T-helper 1 cell treated with Interleukin-12 subunit alpha and Interleukin-12 subunit beta and Interleukin-4 antibody, amounts not matched to agents 30 ng/mL and 1 ng/mL, for 36 hours (primary cell): ENCODE measurements around the gene CELSR1. TPM values are rescaled to one million over a fixed set of nuclear protein-coding genes. Genes with fewer than 3 reads are reported as not detected.

ENCODE experiments used
- intact Hi-C: fragments of 100-400 bp; cut with micrococcal nuclease; formaldehyde crosslinking; loops from one replicate; pipeline ENCODE4 v1.15.1; 2024
- total RNA-seq: library from RNA; stranded (reverse); gene quantifications from 2 replicates; pipeline ENCODE4 v1.2.3, GENCODE V29; 2022

The CELSR1 gene
- total RNA-seq, 1 donor from 2014 or later = 0.47 TPM

DNA sequence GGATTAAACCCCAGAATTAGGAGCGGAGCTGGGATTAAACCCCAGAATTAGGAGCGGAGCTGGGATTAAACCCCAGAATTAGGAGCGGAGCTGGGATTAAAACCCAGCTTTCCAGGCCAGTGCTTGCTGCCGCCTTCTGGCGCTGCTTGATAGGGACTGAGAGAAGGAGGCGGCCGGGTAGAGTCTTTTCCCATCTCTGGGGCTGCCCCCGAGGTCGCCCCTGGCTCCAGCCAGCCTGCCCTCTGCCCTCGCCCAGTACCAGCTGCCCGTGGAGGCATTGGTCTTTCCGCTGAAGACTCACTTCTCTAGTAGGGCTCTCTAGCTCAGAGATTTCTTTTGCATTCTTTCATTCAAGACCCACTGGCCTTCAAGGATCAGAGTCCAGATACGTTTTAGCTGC lies 196.7 kb downstream of the CELSR1 start:
- intact Hi-C loops = no loop called here

DNA sequence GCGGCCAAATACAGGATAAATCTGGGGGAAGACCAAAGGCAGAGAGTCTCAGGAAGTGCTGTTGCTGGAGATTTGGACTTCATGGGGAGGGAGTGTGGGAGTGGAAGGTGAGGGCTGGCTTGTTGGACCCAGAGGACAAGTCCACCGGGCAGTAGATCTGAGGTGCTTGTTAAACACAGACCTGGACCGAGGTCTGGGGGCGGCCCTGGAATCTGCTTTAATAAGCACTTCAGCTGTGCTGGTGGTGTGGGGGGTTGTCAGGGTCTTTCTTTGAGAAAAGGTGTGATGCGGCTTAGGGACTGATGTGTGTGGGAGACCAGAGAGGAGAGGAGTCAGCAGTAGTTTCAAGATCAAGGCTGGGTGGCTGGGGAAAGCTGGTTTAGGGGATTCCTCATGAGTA lies 197.5 kb downstream of the CELSR1 start:
- intact Hi-C loops = no loop called here

DNA sequence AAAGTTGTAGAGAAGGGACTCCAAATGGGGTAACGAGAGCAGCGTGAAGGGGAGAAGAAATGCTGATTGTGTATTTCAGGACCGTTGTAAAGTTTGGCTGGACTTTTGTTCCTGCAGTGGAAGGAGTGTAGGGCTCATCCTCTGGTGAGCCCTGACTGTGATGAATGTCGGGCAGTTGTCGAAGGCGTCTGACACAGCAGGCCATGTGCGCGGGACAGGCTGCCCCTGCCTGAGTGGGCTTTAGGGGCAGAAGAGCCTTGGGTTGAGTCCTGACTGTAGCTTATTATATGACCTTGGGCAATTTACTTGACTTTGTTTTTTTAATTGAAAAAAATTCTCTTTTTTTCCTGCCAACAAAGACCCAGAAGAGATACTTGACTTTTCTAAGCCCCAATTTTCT lies 198.8 kb downstream of the CELSR1 start:
- intact Hi-C loops = no loop called here

DNA sequence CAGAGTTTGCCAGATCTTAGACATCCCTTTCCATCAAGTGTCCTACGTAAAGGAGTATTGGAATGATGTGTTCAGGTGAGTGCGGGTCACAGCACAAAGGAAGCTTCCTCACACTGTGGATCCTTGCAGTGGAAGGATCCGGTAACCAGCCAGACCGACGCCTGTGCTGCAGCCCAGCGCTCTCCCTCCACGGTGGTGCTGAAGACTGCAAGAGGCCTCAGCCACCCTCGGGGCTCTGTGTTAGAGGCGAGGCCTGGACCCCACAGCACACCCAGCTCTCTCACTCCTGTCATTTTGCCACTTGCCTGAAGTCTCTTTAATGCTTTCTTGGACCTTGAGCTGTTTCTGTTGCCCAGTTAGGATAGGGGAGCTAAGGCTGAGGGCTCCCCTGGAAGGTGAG lies 199.6 kb downstream of the CELSR1 start:
- intact Hi-C loops = no loop called here

DNA sequence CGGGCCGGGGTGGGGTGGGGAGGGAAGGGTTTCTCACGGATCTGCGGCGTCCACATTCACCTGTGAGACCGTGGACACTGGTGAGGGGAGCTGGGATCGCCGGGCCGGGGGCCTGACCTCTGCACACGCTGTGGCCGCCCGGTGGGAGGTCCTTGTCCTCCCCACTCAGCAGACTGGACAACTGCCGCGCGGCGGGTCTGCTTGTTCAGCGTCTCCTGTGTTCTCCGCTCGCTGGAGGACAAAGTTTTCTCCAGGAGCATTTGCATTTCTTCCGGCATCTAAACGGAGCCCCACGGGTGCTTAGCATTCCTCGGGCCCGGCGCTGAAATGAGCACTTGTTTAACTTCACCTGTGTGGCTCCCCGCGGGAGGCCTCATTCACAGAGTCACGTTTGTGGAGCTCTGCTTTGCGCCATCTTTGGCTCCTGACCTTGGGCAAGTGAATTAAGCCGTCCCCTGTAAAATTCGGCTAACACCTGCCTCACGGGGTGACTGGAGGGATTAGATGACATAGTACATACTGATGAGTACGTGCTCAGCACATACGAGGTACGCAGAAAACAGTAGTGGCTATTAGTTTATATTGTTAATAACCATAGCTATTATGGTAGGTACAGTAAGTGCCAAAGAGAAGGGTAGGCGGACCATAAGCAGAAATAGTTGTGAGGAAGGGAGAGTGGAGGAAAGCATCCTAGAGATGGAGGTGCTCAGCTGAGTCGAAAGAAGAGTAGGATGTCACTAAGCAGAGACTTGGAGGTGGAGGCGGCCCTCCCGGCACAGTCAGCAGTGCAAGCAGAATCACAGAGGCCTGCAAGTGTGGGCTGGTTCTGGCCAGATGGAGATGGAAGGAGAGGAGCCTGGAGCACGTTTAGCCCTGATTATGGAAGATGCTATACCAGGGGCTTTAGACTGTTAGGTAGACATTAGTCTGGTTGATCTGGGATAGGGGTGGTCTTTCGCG lies 201.0 kb downstream of the CELSR1 start:
- intact Hi-C loops = no loop called here

DNA sequence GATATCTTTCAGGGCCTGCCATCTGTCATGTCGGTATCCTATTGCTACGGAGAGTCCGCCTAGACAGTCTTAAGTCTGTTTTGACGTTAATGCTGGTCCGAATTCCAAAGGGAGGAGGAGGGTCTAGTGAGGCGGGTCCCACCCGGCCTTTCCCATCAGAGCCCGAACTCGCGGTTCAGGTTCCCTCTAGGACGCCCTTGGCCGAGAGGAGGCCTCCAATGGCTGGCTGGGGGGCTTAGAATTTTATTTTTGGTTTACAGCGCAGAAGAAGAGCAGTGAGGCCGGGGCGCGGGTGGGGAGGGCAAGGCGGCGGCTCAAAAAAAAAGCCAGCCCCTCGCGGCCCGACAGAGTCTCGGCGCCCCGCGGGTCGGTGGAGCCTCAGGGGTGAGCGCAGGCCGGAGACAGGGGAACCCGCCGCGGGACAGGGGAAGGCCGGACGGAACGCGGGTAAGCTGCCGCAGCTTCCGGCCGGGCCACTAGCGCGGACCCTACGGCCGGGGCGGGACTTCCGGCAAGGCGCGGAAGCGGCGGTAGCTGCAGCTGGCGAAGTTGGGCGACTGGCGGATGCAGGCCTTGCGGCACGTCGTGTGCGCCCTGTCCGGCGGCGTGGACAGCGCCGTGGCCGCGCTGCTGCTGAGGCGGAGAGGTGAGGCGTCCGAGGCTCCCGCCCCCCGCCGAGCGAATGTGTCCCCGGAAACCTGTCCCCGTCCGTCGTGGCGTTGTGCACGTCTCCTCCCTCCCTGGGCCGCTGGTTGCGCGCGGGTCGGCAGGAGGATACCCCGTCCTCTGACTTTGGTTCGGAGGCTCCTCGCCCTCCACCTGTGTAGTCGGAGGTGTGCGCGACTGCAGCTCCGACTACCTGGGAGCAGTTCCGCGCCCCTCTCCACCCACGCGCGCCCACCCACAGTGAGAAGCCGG lies 202.0 kb downstream of the CELSR1 start, which contains the start of gene TRMU:
Gene TRMU, plus strand, starts transcription at position 514 of the 918 bp plus-strand sequence. Its CDS starts 51 bp downstream, at position 565.
- intact Hi-C loops = loop anchor here (1.0 kb wide), 1 partner anchor 39 kb away; the partner anchor contains the start of gene GTSE1

DNA sequence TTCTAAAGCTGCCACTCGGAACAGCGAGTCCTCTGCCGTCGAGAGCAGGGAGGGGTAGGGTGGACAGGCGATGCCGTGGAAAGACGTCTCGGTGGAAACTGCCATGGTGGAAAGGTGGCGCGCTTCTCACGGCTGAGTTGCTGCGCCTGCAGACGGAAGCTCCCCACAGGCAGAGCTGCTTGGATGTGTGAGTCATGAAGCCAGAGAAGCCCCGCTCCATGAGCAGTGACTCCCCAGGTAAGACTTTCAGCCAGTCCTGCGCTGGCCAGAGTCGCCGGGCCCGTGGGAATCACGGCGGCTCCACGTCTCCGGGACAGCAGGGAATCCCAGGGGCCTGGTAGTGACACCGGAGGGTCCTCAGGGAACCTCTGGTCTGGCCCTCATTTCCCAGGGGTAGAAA lies 205.9 kb downstream of the CELSR1 start:
- intact Hi-C loops = no loop called here

DNA sequence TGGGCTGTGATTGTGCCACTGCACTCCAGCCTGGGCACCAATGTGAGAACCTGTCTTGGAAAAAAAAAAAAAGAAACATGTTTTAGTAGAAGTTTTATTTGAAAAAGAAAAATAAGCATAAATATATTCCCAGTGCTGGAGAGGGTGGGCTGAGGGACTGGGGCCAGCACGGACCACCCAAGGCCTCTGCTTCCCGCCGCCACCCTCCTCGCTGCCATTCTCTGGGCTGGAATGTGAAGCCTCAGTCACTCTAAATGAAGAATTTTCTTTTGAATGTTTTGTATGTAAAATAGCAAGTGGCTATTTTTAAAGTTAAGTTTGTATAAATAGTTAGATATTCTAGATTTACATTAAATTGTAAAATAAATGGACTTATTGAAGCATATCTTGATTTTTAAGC lies 207.0 kb downstream of the CELSR1 start:
- intact Hi-C loops = no loop called here

DNA sequence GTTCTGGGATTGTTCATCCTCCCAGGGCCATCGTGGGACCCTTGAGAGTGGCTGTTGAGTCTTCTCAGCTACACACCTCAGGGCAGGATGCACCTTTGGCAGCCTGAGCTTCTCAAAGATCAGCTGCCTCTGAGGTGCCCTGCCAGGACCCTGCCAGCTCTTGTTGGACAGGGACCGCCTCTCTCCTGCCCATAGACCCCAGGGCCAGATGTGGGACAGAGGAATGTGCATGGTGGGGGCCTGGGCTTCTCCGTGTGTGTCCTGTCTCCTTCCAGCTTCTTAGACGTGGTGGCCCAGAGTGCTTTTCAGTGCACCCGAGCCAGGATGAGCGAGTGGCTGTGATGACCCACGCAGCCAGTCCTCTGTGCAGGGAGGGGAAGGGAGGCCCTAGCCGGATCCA lies 207.8 kb downstream of the CELSR1 start:
- intact Hi-C loops = no loop called here

DNA sequence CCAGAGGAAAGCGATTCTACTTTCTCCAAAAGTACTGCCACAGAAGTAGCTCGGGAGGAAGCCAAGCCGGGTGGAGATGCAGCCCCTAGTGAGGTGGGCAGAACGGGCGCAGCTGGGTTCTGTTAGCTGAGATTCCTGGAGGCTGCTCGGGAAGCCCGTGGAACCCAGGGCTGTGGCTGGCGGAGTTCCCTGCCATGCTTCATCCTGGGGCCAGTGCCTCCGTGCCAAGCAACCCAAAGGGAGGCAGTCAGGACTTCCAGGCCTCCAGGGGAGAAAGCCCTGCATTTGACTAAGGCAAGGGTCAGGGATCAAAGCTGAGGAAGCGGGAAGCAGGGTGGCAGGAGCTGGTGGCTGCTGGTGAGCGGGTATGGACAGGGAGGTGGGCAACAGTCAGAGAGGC lies 208.6 kb downstream of the CELSR1 start:
- intact Hi-C loops = no loop called here

DNA sequence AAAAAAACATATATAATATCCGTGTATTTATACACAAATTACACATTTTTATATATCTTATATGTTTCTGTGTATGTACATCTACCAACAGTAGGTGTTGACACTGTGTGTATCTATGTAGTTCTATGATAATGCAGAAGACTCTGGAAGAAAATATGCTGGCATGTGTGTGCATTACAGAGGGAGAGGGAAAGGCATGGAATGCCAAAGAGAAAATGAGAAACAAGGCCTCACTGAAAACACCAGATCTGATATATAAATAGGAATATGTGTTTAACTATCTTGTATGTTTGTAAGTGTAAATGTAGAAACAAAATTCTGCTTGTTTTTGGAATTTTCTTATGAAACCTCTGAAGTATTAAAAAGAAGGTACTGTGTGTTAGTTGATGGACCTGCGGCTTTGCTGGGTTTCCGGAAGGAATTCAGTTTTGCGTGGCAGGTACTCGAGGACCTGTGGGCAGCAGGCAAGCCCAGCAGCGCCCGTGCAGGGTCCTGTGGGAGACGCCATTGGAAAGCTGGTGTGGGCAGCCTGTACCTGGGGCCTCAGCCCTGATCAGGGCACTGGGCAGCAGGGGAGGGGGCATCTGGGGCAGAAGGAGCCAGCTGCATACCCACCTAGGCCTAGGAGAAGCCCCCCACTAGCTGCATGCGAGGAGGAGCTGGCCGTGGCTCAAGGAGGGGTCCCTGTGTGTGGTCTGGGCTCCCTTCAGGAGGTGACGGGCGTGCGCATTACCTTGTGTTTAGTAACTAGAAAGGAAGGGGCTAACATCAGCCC lies 209.5 kb downstream of the CELSR1 start:
- intact Hi-C loops = no loop called here

DNA sequence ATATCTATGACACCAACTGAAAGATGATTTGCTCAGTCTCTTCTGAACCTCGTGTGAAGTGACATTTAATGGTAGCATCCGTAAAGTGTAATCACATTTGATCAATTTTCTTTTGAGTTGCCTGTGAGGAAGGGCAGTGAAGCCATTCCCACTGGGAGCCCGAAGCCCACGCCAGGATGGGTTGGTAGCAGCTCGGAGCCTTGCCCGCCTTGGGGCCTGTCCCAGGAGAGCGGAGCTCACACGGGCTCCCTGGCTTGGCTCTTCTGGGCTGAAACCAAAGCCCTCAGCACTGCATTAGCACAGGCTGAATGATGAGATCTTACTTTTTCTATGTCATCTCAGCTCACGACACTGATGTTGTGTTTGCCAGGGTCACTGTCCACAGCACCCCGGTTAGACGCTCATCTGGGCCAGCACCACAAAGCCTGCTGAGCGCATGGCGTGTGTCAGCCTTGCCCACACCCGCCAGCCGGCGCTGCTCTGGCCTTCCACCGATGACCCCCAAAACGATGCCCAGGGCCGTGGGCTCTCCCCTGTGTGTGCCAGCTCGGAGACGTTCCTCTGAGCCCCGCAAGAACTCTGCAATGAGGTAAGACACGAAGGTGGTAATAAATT lies 211.2 kb downstream of the CELSR1 start:
- intact Hi-C loops = no loop called here

DNA sequence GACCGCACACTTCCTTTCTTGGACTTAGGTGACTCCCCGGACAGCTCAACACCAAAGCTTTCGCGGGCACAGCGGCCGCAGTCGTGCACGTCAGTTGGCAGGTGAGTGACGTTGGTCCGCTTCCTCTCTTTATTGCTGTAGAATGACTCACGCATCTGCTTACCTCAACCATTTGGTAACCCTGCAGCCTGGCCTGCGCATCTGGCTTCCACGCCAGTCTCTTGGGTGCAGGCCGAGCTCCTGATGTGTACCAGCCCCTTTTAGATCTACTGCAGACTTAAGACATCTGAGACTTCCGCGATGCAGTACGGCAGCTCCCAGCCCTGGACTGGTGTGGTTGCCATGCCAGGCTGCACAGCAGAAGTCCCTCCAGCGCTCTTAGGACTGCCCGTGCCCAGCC lies 214.3 kb downstream of the CELSR1 start:
- intact Hi-C loops = no loop called here

DNA sequence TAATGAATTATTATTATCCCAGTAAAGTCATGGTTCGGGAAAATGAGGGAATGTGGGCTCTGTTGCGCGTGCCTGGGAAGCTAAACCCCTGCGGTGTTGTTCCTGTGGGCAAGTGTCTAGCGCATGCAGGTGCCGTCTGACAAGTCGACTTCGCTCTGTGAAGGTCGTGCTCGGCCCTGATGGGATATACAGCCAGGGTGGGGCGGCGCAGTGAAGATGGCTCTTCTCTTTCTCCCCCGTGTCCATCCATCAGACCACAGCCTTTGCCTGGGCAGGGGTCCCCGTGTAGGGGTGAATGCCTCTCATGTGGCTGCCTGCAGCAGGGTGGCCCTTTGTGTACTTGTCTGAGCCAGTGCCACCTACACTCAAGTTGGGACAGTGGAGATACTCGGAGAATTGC lies 214.7 kb downstream of the CELSR1 start:
- intact Hi-C loops = no loop called here

DNA sequence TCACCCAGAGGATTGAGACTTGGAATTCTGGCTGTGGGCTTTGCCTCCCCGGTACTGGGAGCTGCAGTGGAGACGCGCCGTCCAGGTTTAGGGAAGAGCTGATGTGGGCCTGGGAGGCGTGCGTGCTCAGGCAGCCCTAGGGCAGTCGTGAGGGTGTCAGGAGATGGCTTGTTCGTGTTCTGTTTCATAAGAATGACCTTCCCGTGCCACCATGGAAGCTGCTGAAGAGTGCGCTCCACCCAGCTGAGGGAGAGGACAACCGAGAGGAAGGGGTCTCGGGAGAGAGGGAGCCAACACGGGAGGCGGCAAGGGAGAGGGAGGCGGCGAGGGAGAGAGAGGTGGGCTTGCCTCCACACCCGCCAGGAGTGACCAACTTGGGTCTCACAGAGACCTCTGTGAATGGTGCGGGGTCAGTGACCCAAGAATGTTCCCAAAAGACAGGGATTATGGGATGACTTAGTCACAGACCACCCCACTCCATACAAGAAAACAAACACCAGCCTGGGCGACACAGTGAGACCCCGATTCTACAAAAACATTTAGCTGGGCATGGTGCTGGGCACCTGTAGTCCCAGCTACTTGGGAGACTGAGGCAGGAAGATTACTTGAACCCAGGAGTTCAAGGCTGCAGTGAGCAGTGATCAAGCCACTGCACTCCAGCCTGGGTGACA lies 216.6 kb downstream of the CELSR1 start:
- intact Hi-C loops = no loop called here

DNA sequence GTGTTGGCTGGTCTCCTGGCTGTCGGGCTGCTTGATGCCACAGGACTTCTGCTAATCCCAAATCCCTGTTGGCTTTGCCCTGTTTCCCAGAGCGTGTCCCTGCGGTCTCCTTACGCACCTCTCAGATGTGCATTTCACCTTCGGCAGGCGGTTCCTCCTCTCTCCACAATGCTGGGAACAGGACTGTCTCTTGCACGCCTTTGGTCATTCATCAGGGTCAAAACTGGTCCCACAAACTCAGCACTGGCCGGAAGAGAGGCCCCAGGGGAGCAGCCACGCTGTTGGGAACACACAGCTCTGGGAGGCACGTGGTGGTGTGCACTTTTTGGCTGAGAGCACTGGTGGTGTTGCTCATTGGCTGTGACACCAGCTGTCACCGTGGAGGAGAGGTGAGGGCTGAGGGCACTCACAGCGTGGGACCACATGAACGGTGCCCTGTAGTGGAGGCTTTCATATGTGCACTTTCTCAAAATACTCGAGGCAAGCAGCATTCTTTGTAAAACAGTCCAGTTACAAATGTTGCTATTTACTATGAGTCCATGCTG lies 217.2 kb downstream of the CELSR1 start:
- intact Hi-C loops = no loop called here

DNA sequence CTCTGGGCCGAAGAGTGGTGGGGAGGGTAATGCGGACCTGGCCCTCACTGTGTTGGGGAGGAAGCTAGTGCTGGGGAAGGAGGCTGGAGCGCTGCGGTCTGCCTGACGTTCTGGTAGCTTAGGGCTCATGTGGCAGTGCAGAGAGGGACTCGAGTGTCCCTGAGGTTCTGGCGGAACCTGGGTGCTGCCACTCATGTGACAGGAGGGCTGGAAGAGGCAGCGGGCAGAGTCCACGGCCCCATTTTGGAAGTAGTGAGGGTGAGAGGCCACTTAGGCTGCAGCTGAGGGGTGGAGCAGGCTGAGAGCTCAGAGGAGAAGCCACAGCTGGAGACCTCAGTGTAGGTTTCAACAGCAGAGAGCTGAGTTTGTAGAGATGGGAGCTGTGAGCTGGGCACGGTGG lies 218.1 kb downstream of the CELSR1 start:
- intact Hi-C loops = no loop called here

DNA sequence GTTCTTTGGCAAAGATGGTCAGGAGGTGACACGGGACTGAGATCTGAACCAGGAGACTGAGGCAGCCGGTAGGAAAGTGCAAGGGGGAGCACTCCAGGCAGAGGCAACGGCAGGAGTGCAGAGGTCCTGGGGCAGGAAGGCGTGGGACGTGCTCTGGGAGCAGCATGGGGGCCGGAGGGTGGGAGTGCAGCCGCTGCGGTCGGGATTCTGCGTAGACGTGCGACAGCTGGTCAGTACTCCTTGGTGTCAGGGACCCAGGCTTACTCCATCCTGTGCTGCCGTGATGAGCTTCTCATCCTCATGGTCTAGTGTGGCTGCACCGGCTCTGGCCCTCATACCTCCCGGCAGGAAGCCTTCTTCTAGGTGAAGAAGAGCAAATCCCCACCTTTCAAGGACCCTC lies 218.8 kb downstream of the CELSR1 start:
- intact Hi-C loops = no loop called here

DNA sequence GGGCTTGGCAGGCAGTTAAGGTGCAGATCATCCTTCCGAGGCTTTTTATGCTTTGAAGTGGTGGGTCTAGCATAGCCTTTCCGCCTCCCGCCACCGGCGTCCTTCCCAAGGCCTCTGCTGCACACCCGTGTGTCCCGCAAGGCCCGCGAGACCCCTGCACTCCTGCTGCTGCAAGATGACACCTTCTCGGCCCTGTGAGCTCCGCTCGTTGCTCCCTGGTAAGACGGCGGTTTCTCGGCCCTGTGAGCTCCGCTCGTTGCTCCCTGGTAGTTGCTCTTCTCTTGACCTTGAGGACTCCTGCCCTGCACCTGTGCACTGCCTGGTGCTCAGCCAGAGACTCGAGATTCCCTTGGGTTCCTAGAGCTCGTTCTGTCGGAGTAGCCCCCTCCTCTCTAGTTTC lies 219.8 kb downstream of the CELSR1 start:
- intact Hi-C loops = no loop called here

DNA sequence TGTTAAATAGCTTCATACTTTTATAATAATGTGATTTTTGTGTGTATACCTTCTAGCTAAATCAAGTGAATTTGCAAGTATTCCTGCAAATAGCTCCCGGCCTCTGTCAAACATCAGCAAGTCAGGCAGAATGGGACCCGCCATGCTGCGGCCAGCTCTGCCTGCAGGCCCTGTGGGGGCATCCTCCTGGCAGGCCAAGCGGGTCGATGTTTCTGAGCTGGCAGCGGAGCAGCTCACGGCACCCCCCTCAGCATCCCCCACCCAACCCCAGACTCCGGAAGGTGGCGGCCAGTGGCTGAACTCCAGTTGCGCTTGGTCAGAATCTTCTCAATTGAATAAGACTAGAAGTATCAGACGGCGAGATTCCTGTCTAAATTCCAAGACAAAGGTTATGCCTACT lies 221.4 kb downstream of the CELSR1 start:
- intact Hi-C loops = loop anchor here (2.0 kb wide), 1 partner anchor 19 kb away; the partner anchor contains the start of gene GTSE1
